H1 (cell line): ENCODE measurements around the gene KLK6. TPM values are rescaled to one million over a fixed set of nuclear protein-coding genes. Genes with fewer than 3 reads are reported as not detected.

Experiments used
- CREB1 ChIP-seq: IDR thresholded peaks from 2 replicates; pipeline ENCODE4 v1.6.1; 2012; ENCODE audit warnings: inconsistent platforms
- HDAC6 ChIP-seq: IDR thresholded peaks from one replicate; pipeline ENCODE4 v1.7.1; 2012; ENCODE audit warnings: low read depth, mild to moderate bottlenecking, inconsistent platforms, low read length, moderate library complexity
- JUND ChIP-seq: IDR thresholded peaks from 2 replicates; pipeline ENCODE4 v1.6.1; 2011; ENCODE audit warnings: mild to moderate bottlenecking, improper control_type of control experiment, low read length
- KDM4A ChIP-seq: IDR thresholded peaks from one replicate; pipeline ENCODE4 v1.7.1; 2012; ENCODE audit warnings: low read depth, mild to moderate bottlenecking, moderate library complexity, low read length, inconsistent platforms; ENCODE audit not compliant: severe bottlenecking
- polyA plus RNA-seq, 7 experiments: library from polyadenylated mRNA; depleted of rRNA in 3 of 7; stranded (reverse) in 5 of 7; unstranded in 2 of 7; fragments of >200 nt in 5 of 7; fragments of 200-250 nt in 2 of 7; gene quantifications; 1 replicate in 5 of 7; 2 replicates in 1 of 7; 4 replicates in 1 of 7; pipeline versions ENCODE4 v1.2.1 to v1.2.3, GENCODE V29; 2011 to 2013; ENCODE audit warnings: missing spikeins in 2 of 7, mixed read lengths in 2 of 7
- total RNA-seq: library from RNA; stranded (reverse); fragmentation: NEBNext Ultra II Directional; extraction: Animal tissue kit (Norgen Biotek cat#: 25700); gene quantifications from 2 replicates; pipeline ENCODE4 v1.2.1, GENCODE V29; 2021
- TF ChIP-seq, protein P1 (sequence below): IDR thresholded peaks from 2 replicates; pipeline ENCODE4 v1.6.1; 2012; ENCODE audit warnings: low read length, inconsistent platforms

The KLK6 gene
- total and polyA plus RNA-seq, 2 of the 8 experiments (the other 6 are each of a cell fraction or from before 2014, with no cell fraction given), result 0.69 to 3.2 TPM

DNA sequence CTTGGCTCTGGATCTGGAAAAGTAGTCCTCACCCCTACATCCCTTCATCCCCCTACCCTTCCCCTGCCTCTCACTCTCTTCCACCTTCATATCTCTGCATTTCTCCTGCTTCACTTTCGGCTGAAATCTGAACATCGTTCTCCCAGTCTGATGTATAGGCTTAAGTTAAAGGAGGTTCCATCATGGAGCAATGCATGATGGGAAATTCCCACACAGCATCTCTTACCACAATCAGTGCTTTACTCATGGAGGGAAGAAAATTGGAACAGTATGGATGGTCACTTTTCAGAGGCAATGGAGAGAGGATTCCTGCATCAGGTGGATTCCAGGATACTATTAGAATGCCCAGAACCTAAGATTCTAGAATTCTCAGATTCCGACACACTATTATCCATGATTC, 38.1 kb upstream of the KLK6 start (continued):
- TF ChIP-seq JUND (no peak), KDM4A (no peak), CREB1 (no peak), HDAC6 (no peak)
- TF ChIP-seq, protein P1, sequence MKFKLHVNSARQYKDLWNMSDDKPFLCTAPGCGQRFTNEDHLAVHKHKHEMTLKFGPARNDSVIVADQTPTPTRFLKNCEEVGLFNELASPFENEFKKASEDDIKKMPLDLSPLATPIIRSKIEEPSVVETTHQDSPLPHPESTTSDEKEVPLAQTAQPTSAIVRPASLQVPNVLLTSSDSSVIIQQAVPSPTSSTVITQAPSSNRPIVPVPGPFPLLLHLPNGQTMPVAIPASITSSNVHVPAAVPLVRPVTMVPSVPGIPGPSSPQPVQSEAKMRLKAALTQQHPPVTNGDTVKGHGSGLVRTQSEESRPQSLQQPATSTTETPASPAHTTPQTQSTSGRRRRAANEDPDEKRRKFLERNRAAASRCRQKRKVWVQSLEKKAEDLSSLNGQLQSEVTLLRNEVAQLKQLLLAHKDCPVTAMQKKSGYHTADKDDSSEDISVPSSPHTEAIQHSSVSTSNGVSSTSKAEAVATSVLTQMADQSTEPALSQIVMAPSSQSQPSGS, result no peak
